HUDEP-2 (cell line): ENCODE measurements around the gene RBM7.

Experiments used
- DNase-seq, 76 experiments: peaks; one replicate each; lab custom pipeline; 2025; ENCODE audit not compliant: unreplicated experiment in 76 of 76; lab: John Stamatoyannopoulos, UW

The RBM7 gene, protein sequence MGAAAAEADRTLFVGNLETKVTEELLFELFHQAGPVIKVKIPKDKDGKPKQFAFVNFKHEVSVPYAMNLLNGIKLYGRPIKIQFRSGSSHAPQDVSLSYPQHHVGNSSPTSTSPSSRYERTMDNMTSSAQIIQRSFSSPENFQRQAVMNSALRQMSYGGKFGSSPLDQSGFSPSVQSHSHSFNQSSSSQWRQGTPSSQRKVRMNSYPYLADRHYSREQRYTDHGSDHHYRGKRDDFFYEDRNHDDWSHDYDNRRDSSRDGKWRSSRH

DNA sequence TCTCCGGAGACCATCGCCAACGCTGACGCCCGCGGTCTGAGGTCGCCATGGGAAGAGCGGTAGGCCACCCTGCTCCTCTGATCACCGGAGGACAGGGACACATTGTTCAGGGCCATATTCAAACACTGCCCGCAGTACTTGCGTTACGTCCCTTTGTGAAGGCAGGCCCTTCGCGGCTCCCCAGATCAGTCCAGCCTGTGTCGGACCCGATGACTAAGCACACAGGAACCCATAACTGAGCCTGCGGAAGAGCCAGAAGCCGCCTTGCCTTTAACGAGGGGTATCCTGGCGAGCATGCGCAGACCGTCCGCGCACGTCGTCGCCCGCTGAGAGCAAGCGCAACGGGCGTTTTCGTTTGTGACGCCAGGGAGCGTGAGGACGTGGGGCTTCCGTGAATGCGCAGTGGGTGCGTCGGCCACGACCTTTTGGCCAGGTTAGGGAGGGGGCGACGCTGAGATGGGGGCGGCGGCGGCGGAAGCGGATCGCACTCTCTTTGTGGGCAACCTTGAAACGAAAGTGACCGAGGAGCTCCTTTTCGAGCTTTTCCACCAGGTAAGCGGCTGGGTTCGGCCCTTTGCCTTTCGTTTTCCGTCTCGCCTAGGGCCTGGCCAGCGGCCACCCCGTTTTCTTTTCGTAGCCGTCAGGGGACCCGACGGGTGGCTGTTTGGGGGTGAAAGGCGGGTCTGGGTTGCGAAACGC, at the start of gene RBM7, which contains the start of gene C11orf71:
Gene RBM7, plus strand, starts transcription at position 451 of the 699 bp plus-strand sequence. Its CDS starts 6 bp downstream, at position 457.
Gene C11orf71, minus strand, starts transcription at position 296 of the 699 bp plus-strand sequence. Its CDS starts 180 bp downstream, at position 116.
- DNase-seq, result peak; percentile 55 to 96 (median 93)

DNA sequence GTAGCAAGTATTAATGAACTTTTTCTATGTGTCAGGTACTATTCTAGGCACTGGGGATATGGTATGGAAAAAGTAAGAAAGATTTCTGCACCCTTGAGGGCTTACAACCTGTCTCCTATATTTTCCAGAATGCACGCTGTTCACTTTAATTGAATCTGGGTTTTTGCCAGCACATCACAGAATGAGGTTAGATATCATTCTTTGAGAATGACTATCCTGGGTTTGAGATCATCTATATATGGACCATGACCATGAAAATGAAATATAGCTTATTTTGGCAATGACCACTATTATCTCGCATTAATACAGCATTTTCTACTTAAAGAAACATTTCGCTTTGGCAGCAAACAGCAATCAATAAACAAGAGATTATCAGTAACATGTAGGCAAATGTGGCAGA, 47.0 kb upstream of the RBM7 start:
- no peak for DNase-seq

DNA sequence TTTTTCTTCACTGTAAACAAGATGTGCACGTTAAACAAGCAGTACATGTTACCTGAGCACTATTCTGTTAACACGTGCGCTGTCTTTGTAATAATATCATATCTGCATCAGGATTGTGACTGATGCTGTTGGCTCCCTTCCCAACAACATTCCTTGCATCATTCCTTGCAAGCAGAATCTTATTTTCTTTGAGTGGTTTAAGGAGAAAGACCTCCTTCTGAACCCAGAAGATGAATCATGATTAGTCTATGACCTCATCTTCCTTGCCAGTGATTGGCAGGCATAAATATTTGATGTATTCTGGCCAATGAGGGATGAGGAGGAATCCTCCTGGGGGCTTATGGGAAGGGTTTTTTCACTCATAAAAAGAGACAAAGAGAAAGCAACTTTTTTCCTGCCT, 46.4 kb upstream of the RBM7 start:
- no peak for DNase-seq

DNA sequence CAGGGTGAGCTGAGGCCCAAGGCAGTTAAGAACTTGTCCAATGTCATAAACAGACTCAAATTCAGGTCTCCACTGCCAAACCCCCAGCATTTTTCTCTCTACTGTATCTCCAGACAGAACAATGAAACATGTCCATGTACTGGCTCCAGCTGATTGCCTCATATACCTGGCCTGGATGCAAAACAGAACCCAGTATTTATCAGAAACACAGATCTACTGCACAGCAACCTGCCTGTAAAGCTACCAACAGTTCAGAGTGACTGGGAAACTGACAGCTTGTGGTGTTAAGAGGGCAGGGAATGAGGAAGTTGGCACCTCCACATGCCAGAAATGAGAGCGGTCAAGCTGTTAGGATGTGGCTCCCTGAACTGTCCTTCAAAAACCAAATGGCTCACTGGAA, 41.8 kb upstream of the RBM7 start:
- no peak for DNase-seq

DNA sequence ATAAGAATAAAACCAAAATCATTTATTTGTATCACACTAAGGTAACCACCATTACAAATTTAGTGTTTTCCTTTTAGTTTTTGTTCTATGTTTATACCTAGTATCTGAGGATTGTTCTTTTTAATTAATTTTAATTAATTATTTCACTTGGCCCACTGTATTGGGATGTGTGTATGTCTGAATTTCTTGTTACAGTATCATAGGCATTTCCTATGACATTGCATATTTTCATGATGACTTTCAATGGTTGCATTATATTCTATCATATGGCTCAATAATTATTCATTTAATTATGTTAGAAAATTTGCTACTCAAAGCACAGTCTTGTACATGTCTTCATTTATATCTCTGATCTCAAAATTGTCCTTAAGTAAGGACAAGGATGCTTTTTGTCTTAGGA, 41.1 kb upstream of the RBM7 start:
- DNase-seq, result no peak

DNA sequence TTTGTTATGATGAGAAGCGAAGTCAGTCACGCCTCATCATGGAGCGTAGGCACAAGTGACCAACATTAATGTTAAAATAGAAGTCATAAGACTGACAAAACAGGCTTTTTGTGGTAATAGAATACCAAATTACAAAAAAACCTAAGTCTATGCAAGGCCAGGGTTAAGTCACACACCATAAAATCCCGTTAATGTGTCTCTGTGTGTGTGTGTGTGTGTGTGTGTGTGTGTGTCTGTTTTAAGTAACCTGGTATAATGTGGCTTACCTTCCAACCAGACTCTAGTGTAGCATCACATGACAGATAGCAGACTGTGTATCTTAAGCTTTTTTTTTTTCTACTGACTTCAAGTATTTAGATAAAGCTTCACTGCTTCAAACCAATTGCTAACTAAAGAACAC, 38.1 kb upstream of the RBM7 start:
- DNase-seq, result no peak

DNA sequence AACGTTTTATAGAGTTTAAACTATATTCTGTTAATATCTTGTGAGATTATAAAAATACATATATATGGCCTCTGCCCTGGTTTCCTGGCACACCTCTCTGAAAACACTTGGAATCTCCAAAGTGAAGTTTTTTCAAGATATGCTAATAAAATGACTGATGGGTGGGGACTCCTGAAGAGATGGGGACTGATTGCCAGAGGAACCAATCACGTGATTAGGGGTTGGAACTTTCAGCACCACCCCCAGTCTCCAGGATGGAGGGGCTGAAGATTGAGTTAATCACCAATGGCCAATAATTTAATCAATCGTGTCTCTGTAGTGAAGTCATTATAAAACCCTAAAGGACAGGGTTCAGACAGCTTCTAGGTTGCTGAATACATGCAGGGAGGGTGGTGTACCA, 37.5 kb upstream of the RBM7 start:
- DNase-seq, result no peak

DNA sequence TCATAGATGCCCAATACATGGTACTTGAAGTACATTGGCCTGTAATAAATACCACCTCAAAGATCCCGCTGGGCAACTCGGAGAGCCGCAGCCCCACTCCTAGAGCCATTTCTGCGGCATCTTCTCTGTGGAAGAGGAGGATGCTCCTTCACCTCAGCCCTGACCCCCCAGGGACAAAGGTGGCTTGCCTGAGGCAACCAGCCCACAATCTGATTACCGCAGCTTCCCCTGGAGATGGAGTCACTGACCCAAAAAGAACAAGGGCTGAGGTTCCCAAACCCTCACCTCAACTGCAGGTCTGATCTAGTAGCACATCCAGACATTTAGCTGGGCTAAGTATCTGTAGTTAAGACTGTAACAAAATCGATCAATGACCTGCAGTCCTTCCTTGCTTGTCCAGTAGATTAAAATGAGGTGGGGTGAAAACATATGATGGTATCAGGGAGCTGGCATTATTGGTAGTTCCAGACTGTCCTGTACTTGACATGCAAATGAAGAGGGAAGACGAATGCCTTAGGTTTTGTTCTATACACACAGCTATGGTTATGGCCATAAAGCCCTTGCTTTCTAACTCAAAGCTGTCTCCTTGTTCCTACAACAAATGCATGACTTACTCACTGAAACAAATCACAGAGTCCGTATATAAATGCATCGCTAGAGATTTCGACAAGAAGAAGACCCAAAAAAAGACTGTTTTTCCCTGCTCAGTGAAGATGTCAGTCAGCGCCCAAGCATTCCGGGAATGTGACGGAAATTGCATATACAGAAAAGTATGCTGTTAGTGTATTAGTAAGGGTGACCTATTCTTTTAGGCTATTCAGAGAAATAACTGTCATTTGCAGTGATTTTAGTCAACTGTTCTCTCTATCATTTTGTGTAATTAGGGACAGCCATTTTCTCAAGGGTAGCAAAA, 33.9 kb upstream of the RBM7 start:
- no peak for DNase-seq

DNA sequence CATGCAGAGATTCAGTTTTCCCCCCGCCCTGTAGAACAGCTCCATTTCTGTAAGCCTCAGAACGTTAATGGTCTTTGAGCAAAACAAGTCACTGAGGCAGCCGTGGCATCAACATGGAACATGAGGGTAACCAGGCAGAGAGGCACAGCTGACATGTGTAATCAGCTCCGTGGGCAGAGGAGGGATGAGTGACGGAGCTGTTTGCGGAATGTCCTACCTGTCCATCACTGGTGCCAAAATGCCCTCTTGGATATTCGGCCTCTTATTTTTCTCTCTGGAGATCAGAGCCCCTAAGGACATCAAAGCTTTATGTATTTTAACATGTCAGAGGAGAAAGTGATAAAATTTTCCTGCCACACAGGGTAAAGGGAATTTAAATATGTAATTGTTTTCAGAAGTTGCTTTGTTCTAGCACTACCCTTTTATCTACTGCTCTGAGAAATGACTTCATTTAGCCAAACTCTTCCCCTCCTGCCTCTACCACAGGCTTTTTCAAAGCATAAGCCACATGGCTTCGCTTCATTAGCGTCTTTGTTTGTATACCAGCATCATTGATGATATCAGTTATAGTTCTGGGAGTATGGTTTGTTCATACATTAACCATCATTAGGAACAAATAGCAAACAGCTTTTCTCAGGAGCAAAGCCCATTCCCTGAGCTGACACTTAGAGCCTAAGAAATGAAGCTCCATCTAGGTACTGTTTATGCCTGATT, 33.1 kb upstream of the RBM7 start:
- no peak for DNase-seq

DNA sequence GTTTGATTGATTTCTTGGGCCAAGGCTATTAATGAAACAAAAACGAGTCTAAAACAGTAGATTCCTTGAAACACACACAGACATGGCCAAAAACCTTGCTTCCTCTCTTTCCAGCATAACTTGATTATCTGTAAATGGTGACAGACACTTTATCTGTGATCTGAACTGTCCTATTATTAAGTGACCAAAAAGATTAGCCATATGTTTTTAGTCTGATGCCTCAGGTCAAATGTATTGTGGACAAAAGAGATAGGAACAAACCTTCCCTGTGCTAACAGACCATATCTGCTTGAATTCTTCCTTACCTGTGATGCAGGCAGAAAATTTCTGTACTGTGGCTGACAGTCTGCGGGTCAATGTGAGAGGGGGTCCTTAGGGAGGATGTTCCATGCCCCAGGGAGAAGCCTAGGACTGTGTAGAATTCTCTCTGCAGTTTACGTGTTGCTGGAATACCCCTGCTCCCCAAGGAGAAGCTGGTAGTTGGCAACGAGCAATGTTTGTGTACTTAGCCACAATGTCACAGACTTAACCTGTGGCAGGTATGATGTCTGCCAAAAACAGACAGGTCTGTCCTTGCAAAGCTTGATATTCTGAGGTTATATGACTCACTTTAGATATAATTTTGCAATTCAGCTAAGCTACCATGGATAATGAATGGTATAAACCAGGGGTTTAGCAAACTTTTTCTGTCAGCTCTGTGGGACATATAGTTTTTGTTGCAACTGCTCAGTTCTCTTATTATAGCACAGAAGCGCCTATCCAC, 31.4 kb upstream of the RBM7 start:
- no peak for DNase-seq

DNA sequence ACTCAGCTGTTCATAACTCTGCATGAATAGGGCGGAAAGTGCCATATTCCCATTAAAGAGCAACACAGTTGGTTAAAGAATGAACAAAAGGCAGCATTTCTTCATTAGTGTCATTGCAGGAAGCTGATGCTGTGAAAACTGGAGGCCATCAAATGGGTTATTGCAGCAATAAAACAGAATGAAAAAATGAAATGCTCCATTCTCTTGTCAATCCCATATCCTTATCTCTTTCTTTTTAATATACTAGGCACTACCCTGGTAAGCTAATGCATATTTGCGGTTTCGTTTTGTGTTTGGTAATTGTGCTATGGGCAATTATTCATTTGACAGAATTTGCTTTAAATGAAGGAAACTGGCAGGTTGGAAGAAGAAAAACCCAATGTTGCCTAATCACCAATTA, 25.4 kb upstream of the RBM7 start:
- no peak for DNase-seq

DNA sequence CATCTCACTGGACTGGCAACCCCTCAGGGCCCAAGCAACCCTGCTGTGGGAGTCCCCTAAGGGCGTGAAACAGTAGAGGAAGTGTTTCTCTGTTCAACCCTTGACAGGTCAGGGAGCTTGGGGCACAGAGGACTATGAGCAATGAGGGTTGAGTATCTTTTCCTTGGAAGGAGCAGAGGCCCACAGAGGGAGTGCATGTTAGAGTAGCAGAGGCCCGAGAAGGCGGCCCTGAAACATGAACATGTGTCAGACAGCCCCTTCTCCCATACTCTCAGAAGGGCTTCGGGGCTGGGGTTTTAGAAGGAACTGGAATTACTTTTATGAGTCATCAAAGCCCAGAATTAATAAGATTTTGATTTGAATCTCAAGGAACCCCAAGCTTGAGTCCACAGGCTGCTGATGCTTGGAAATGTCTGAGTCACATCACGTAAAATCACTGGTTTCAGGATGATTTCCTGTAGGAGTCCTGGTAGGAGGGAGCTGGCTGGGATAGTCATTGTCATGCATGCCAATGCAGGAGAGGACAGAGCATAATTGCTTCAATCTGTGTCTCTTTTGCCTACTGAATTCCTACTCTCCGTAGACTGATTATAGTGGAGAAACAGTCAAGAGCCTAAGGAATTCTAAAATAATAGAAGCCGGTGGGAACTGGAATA, 22.7 kb upstream of the RBM7 start:
- DNase-seq, result no peak

DNA sequence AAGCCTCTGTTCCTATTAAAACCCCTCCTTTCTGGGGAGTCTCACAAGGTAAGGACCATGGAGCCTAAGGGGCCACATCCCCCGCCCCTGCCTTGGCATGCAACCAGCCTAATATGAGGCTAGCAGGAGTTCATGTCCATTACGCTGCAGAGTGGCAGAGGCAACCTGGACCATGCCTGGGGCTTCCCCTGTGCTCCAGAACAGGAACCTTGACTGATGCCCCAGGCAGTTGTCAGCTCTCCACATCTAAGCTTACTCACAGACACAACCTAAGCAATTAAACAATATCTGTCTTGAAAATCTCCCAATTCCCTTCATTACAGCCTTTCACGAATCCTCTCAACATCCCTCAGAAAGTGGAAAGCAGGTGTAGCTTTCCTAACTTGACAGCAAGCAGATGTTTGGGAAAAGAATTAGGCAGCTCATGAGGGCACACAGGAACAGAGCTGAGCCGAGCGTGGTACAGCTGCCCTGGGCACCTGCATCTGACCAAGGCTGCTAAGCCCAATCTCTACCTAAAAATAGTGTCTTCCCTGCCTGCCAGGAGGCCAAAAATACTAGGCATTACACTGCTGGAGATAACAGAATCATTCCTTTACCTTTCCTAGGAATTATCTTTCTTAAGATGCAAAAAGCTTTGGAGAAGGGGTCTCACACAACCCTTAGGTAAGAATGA, 20.9 kb upstream of the RBM7 start:
- no peak for DNase-seq

DNA sequence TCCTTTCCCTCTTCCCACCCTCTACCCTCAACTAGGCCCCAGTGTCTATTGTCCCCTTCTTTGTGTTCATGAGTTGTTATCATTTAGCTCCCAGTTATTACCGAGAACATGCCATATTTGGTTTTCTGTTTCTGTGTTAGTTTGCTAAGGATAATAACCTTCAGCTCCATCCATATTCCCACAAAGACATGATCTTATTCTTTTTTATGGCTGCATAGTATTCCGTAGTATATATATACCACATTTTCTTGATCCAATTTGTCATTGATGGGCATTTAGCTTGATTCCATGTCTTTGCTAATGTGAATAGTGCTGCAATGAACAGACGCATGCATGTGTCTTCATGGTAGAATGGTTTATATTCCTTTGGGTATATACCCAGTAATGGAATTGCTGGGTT, 18.0 kb upstream of the RBM7 start:
- DNase-seq, result no peak

DNA sequence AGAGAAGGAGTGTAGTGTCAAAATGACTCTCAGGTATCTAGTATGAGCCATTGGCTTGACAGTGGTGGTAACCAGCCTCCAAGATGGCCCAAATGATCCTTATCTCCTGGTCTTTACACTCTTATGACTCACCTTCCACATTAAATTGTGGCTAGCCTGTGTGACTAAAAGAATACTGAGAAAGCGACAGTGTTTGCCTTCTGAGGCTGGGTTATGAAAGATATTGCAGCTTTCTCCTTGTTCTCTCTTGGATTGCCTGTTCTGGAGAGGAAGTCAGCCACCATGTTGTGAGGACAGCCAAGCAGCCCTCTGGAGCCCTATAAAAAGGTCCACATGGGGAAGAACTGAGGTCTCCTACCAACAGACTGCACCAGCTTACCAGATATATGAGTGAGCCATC, 16.0 kb upstream of the RBM7 start:
- DNase-seq, result no peak

DNA sequence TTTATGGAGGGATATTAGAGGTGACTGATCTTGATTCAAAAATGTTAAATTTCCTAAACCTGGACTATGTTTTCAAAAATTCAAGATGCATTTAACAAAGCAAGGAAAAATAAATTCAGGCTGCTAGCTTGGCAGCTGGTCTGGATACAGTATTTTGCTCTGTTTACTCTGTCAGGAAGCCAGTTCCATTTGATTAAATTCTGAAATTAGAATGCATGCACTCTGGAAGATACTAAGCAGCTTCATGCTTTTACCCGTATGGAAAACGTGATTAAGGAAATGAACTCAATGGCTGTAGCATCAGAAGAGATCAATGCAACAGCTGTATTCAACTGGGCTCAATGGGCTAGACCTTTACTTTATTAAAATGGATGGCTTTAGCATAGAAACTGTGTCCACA, 14.3 kb upstream of the RBM7 start:
- no peak for DNase-seq

DNA sequence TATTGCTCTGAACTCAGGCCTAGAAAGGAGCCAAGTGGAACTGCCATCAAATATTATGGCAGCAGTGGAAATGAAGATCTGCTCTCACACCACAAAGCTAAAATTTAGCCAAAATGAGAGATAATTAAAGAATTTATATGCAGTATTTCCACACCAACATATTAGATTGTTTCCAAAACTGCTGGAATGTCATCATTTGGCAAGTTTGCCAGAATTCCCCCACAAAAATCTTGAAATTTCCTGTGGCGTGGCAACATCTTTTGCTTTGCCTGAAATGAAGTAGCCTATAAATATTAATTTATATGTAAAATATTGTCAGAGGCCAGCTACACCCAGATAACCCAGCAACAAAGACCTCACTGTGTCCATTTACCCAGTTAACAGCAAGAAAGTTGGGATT, 13.9 kb upstream of the RBM7 start:
- DNase-seq, result no peak

DNA sequence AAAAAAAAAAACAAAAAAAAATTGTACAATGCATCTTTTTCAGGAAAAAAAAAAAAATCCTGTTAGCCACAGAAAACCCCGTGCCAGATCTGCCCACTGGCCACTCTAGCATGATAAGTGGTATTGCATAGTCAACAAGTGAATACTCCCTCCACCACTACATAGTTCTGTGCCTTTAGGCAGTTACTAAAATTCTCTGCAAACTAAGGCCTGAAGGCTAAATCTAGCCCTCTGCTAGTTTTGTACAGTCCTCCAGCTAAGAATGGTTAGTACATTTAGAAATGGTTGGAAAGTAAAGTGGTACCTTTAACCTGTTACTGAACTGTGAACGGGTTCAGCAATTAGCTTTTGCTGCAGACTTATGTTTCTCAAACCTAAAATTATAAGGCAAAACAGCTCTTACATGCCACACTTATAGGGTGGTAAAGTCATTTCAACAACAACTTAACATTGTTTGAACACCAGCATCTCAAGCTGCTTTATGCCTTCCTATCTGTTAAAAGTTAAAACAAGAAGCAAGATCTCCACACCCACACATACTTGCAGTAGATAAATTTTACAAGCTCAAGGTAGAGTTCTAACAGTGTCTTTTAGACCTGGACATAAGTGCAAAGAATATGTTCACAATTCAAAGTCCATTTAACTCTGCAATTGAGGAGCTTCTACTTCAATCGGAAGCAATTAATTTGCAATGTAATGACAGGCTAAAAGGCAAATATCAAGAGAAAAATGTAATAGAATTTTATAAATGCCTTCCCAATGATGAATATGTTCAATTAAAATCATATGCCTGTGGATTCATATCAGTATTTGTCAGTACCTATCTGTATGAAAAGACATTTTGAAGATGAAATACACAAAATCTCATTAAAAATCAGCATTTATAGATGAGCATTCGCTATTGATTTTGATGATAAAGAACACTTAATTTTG, 7.5 kb upstream of the RBM7 start:
- no peak for DNase-seq
